ENCODE results near the gene CNDP1.

CNDP1 gene

DNA sequence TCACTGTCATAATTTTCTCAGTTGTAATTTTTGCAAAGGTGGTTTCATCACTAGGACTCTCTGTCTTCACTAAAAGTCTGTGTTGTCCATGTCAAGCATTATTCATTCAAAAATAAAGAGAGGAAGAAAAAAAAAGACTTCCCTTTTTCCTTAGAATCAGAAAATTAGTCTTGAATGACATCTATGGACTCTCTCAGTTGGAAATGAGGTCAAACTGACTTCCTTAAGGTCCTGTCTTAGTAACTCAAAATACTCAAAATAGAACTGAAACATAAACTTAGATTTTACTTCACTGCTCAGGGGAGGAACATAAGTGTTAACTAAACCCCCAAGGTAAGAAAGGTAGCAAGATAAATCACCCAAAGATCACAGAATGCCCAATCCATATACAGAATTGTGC is 61.1 kb downstream of the CNDP1 start:
- TF ChIP-seq GATA2 (IDR thresholded peaks at IDR 0.05; ENCODE audit: low read depth, low read length) (no peak), GATA3 (IDR thresholded peaks at IDR 0.05; ENCODE audit: low read depth, low read length) (no peak)

- TF ChIP-seq GATA2 (IDR thresholded peaks at IDR 0.05; ENCODE audit: low read depth, low read length) (no peak), GATA3 (IDR thresholded peaks at IDR 0.05; ENCODE audit: low read depth, low read length) (no peak)
Observed at GRCh38 chr18:74597034-74597661, 62.8 kb downstream of the CNDP1 start.

- TF ChIP-seq GATA2 (IDR thresholded peaks at IDR 0.05; ENCODE audit: low read depth, low read length) (no peak; the same call in 1 of the 2 replicates), GATA3 (IDR thresholded peaks at IDR 0.05; ENCODE audit: low read depth, low read length) (no peak)
Observed at GRCh38 chr18:74597662-74598349, 63.5 kb downstream of the CNDP1 start, which contains the start of gene ZNF407. Gene ZNF407, plus strand, starts transcription at chr18:74597870. Its CDS starts 33,150 bp downstream, at chr18:74631020.

DNA sequence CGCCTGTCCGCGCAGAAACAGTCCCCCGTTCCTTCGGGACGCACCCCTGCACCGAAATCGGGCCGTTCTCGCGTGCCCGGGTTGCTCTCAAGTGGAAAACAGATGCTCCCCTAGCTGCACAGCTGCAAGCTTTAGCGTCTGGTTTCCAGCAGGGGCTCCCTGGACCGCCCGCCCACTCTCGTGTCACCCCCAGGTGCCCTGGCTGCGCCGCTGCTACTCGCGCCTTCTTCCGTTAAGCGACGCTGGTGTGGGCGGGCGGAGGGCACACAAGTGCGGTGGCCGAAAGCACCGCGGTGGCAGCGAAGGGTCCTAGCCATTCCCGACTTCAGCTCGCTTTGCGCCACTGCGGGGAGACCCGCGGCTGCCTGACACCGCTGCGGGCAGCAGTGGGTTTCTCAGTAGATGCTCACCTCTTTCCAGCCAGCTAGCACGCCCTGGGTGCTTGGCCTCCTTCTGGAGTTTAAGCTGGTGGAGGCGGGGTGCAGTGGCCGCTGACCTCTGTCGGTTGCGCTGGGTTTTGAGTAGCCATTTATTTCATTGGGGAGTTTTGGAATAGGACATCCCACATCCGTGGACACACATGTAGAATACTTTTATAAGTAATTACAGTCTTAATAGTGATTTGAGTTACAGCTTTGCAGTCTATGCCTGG is 64.2 kb downstream of the CNDP1 start:
- TF ChIP-seq GATA2 (IDR thresholded peaks at IDR 0.05; ENCODE audit: low read depth, low read length) = no peak

- TF ChIP-seq GATA3 (IDR thresholded peaks at IDR 0.05; ENCODE audit: low read depth, low read length) (no peak), GATA2 (IDR thresholded peaks at IDR 0.05; ENCODE audit: low read depth, low read length) (no peak)
Observed at GRCh38 chr18:74604361-74604760, 70.1 kb downstream of the CNDP1 start.

DNA sequence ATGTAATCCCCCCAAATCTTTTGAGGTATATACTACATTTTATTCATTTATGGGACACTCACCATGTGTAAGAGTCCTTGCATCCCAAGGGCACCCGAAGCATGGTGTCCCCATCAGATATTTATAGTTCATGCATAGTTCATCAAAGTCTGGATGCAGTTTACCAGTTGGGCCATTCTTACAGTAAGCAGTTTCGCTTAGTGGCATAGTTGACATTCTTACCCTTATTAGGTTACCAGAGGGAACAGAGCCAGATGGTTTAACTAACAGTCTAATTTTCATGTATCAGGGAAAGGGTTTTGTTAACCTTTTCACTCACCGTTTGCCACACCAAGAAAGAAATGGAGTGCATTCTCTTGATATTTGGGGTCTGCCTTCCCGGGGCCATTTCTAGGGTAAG is 70.5 kb downstream of the CNDP1 start:
- TF ChIP-seq GATA3 (IDR thresholded peaks at IDR 0.05; ENCODE audit: low read depth, low read length) (no peak), GATA2 (IDR thresholded peaks at IDR 0.05; ENCODE audit: low read depth, low read length) (no peak)

DNA sequence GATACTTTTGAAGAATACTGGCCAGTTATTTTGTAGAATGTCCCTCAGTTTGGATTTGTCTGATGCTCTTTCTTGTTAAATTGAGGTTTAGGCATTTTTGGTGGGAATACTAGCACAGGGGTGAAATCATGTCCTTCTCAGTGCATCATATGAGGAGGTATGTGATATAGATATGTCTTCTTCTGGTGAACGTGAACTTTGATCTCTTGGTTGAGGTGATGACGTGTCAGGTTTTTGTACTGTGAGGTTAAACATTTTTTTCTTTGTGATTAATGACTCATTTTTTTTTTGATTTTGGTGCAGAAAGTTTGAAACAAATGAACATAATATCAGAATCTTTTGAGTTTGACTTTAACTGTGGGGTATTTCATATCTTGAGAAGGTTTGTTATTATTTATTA is 74.4 kb downstream of the CNDP1 start:
- TF ChIP-seq GATA2 (IDR thresholded peaks at IDR 0.05; ENCODE audit: low read depth, low read length) (no peak), GATA3 (IDR thresholded peaks at IDR 0.05; ENCODE audit: low read depth, low read length) (no peak)

- no peak for TF ChIP-seq GATA3 (IDR thresholded peaks at IDR 0.05; ENCODE audit: low read depth, low read length)
- TF ChIP-seq GATA2 (IDR thresholded peaks at IDR 0.05; ENCODE audit: low read depth, low read length) = no peak
Observed at GRCh38 chr18:74609535-74609934, 75.2 kb downstream of the CNDP1 start.

- TF ChIP-seq GATA3 (IDR thresholded peaks at IDR 0.05; ENCODE audit: low read depth, low read length) = no peak
- no peak for TF ChIP-seq GATA2 (IDR thresholded peaks at IDR 0.05; ENCODE audit: low read depth, low read length)
Observed at GRCh38 chr18:74610051-74610615, 75.8 kb downstream of the CNDP1 start.

DNA sequence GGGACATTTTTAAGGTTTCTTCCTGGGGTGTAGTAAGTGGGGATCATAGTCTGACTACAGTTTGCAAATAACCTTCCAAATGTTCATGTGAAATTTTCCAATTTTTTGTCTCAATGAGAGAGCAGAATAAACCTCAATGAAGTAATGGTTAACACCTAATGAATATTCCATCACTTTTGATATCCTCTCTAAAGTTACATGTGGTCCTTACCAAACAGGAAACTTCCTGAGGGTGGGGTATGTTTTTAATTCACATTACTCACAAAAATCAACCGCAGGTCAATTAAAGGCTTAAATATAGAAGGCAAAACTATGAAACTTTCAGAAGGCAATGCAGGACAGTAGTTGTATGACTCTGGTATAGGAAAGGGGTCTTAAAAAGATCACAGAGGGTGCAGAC is 76.6 kb downstream of the CNDP1 start:
- TF ChIP-seq GATA2 (IDR thresholded peaks at IDR 0.05; ENCODE audit: low read depth, low read length) (no peak), GATA3 (IDR thresholded peaks at IDR 0.05; ENCODE audit: low read depth, low read length) (no peak)

DNA sequence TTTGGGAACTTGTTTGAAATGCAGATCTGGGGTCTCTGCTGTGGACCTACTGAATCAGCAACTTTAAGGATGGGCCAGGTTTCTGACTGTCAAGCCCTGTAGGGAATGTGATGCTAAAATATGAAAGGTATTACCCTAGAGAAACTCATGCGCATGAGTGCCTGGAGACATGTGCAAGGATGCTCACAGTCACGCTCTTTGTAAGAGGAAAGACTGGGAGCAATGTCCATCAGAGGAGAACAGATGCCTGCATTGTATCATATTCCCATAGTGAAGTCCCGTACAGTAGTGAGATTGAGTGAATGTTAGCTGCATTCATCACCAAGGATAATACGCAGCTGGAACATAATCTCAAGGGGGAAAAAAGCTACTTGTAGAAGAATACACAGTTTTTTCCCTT is 77.5 kb downstream of the CNDP1 start:
- TF ChIP-seq GATA3 (IDR thresholded peaks at IDR 0.05; ENCODE audit: low read depth, low read length) = no peak
- TF ChIP-seq GATA2 (IDR thresholded peaks at IDR 0.05; ENCODE audit: low read depth, low read length) = no peak

GRCh38 chr18:74613381-74613780 is 79.1 kb downstream of the CNDP1 start:
- TF ChIP-seq GATA2 (IDR thresholded peaks at IDR 0.05; ENCODE audit: low read depth, low read length) (no peak), GATA3 (IDR thresholded peaks at IDR 0.05; ENCODE audit: low read depth, low read length) (no peak)

GRCh38 chr18:74616494-74616893 is 82.2 kb downstream of the CNDP1 start:
- no peak for TF ChIP-seq GATA2 (IDR thresholded peaks at IDR 0.05; ENCODE audit: low read depth, low read length)
- TF ChIP-seq GATA3 (IDR thresholded peaks at IDR 0.05; ENCODE audit: low read depth, low read length) = no peak

GRCh38 chr18:74617486-74617885 is 83.2 kb downstream of the CNDP1 start:
- TF ChIP-seq GATA2 (IDR thresholded peaks at IDR 0.05; ENCODE audit: low read depth, low read length) = no peak
- TF ChIP-seq GATA3 (IDR thresholded peaks at IDR 0.05; ENCODE audit: low read depth, low read length) = no peak

All from SH-SY5Y (cell line).